HG02852 (cell line): Measurements from ENCODE around the gene COL6A2.
"Not testable (repeated sequence)": the region's sequence is repeated elsewhere in the genome, so short reads cannot be mapped to it uniquely, and the experiment has no call there.

Experiments used
- ATAC-seq: cut with Tn5 transposase; IDR thresholded peaks from one replicate; pipeline ENCODE4 v1.9.1; 2021; ENCODE audit warnings: mild to moderate bottlenecking, moderate library complexity; ENCODE audit not compliant: unreplicated experiment

COL6A2 gene

GRCh38 chr21:46092811-46093667 lies 4.9 kb upstream of the COL6A2 start:
- no peak for ATAC-seq

- no peak for ATAC-seq
Observed at GRCh38 chr21:46093668-46094400, 4.1 kb upstream of the COL6A2 start.

- ATAC-seq, result no peak
Observed at GRCh38 chr21:46094401-46095082, 3.4 kb upstream of the COL6A2 start.

- no peak for ATAC-seq
Observed at GRCh38 chr21:46095083-46095719, 2.7 kb upstream of the COL6A2 start.

GRCh38 chr21:46095814-46096595 lies 1.9 kb upstream of the COL6A2 start:
- ATAC-seq, result no peak

GRCh38 chr21:46096596-46097335 lies 1.1 kb upstream of the COL6A2 start:
- ATAC-seq, result no peak

- no peak for ATAC-seq
Observed at GRCh38 chr21:46098303-46099141, 610 bp downstream of the COL6A2 start.

- ATAC-seq, result no peak
Observed at GRCh38 chr21:46099476-46099875, 1.6 kb downstream of the COL6A2 start.

- ATAC-seq, result no peak
Observed at GRCh38 chr21:46100020-46100419, 2.1 kb downstream of the COL6A2 start.

- no peak for ATAC-seq
Observed at GRCh38 chr21:46100426-46100825, 2.5 kb downstream of the COL6A2 start.

- no peak for ATAC-seq
Observed at GRCh38 chr21:46100906-46101305, 3.0 kb downstream of the COL6A2 start.

- ATAC-seq, result no peak
Observed at GRCh38 chr21:46104104-46104503, 6.2 kb downstream of the COL6A2 start.

- ATAC-seq, result not testable (repeated sequence)
Observed at GRCh38 chr21:46107376-46107775, 9.5 kb downstream of the COL6A2 start.

GRCh38 chr21:46108827-46109312 lies 11.0 kb downstream of the COL6A2 start:
- no peak for ATAC-seq

GRCh38 chr21:46109313-46110221 lies 11.7 kb downstream of the COL6A2 start:
- no peak for ATAC-seq

- ATAC-seq, result no peak
Observed at GRCh38 chr21:46110499-46111192, 12.7 kb downstream of the COL6A2 start.

- no peak for ATAC-seq
Observed at GRCh38 chr21:46111193-46111571, 13.3 kb downstream of the COL6A2 start.
